TTC549 (cell line): ENCODE results near the gene PARD3B.

Source experiments
- FAIRE-seq: peaks from 2 replicates; lab custom pipeline; 2012; peaks lifted over from hg19 to GRCh38; lab: Jason Lieb, UNC

PARD3B gene

GRCh38 chr2:204770735-204771134 lies 225.5 kb downstream of the PARD3B start:
- no peak for FAIRE-seq

DNA sequence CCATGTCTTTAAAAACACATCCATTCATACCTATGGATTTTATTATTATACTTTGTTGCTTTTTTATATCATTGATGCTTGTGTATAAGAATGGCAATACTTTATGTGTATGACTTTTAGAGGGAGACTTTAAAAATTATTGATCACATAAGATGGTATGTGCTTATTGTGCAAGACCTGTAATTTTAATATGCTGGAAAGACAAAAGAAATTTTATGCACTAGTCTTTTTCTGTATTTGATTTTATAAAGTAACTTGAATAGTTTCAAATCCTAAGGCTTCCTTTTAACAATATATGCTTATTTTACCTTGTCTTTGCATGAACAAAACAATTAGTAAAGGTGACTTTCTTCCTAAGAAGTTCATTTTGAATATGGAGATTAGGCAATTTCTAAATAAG lies 226.4 kb downstream of the PARD3B start:
- FAIRE-seq: no peak

GRCh38 chr2:204772546-204772945 lies 227.3 kb downstream of the PARD3B start:
- no peak for FAIRE-seq

DNA sequence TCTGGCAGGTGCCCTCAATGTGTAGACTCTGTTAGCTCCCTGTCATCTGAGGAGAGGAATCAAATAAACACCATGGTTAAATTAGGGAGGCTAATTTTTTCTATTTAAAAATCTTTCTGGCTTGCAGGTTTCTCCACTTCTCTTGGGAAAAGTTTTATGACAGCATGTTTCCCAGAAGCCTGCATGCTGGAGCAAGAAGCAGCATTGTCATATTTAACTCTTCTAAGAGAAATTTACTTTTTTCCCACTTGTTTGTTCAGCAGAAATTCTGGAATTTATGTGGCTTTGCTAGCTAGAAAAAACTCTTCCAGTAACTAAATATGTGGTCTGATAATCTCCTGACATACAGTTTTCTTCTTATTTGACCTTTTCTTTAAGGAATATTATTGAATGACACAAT lies 230.5 kb downstream of the PARD3B start:
- no peak for FAIRE-seq

DNA sequence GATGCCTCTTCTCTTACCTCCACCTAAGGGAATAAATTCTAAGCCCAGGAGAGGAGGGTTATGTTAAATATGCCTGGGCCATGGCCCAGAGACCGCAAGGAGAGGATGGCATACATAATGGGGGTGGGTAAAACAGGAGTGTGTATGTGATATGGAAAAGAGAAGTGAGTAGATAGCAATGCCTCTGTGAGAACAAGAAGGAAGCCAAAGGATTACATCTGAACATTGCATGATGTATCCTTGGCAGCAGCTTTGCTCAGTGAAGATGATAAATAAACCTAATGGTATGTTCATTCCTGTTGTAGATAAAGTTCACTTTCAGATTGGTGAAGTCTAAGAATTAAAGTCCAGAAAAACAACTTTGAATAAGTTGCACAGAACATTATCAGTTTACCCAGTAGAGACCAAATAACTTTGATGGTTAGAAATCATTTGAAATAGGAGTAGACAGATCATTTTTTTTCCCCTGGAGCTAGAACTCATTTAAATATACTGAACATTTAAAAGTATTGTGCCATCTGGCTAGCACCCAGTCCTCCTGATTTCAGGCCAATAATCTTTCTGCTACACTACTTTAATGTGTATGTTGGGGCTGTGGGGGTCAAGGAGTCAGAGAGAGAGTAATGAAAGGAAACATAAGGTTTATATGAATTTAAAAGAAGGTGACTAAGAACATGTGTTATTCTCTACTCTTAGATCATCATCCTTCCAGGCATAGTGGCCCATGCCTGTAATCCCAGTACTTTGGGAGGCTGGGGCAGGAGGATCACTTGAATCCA lies 231.7 kb downstream of the PARD3B start:
- FAIRE-seq: no peak

- FAIRE-seq: no peak
Observed at GRCh38 chr2:204779771-204780170, 234.5 kb downstream of the PARD3B start.

DNA sequence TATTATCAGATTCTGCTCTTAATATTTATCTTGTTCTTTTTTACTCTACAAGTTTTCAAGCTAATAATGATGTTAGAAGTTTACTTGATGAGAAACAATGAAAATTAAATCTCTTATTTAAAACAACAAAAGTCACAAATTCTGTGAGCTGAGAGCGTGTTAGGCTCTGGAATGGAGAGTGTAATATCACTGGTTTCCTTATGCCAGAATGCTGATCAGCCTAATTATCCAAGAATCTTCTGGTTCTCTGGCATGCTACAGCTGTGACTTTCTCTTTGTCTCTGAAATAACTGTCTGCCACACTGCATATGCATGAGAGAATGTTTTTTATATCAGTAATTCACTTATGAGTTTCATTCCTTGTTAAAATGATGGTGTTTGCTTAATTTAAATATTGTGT lies 236.7 kb downstream of the PARD3B start:
- FAIRE-seq: no peak

- no peak for FAIRE-seq
Observed at GRCh38 chr2:204790076-204790475, 244.8 kb downstream of the PARD3B start.

DNA sequence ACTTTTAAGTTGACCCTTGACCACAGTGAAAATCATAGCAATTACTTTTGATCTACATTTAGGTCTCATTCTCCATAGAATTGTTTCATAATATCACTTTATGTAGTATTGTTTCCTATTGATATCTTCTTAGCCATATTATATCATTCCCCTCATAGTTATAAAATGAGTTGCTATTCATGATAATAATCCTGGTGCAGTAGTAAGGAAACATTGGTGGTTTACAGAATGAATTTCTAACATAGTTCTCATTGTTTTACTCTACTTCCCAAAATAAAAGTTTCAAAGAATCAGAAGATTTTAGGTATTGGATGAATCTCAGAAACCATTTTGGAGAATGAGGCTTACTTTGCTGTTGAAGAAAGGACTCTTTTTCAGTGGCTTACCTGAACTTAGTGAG lies 246.0 kb downstream of the PARD3B start:
- no peak for FAIRE-seq

- no peak for FAIRE-seq
Observed at GRCh38 chr2:204794624-204795023, 249.3 kb downstream of the PARD3B start.

DNA sequence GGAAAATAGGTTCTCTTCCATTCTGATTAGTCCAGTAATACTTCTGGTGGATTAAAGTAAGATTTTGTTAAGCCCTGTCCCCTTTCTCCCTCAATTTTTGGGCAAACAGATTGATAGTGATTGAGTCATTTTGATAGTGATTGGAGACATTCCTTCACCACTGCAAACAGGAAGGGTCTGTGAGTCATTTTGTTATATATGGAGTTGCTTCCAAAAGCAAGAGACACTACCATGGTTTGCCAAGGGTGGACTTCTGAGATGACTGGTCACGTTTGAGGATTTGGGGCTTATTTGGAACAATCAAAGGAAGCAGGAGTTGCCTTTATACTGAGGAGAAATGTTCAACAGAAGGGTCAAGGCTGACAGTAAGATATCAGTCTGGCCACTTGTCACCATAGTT lies 249.9 kb downstream of the PARD3B start:
- no peak for FAIRE-seq

GRCh38 chr2:204796581-204796980 lies 251.3 kb downstream of the PARD3B start:
- no peak for FAIRE-seq

GRCh38 chr2:204799791-204800190 lies 254.5 kb downstream of the PARD3B start:
- no peak for FAIRE-seq

DNA sequence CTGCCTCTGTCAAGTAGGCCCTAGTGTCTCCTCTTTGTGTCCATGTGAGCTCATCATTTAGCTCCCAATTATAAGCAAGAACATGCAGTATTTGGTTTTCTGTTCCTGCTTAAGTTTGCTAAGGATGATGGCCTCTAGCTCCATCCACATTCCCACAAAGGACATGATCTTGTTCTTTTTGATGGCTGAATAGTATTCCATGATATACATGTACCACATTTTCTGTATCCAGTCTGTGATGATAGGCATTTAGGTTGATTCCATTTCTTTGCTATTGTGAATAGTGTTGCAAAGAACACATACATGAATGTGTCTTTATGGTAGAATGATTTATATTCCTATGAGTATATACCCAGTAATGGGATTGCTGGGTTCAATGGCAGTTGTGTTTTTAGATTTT lies 263.2 kb downstream of the PARD3B start:
- FAIRE-seq: no peak

GRCh38 chr2:204824751-204825453 lies 279.6 kb downstream of the PARD3B start:
- no peak for FAIRE-seq

- FAIRE-seq: no peak
Observed at GRCh38 chr2:204825681-204826080, 280.4 kb downstream of the PARD3B start.

- no peak for FAIRE-seq
Observed at GRCh38 chr2:204827701-204828590, 282.7 kb downstream of the PARD3B start.

DNA sequence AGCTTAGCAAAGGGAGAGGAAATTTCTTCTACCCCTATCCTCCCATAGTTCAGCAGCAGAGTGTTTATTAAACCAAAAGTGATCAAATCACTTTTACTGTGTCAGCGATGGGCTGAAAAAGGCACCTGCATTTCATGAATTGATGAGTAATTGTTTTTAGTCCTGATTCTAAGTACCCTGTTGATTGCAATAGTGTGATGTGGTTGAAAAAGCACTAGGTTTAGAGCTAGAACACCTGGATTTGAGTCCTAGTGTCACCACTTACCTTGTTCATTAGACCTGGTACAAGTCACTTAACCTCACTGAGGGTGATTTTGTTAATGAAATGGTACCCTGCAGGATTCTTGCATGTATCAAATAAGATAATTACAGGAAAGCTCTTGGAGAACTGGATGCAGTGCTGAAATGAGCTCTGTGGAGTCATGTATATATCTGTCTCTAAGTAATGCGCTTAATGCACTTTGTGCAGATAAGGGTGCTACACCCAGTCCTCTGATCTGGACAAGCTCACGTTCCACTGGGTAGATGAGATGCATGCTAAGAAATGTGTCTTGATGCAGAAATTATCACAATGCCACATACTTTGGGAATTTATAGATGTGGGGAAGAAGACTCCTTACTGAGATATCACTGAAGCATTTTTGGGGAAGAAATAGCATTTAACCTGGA lies 289.6 kb downstream of the PARD3B start:
- FAIRE-seq: no peak

DNA sequence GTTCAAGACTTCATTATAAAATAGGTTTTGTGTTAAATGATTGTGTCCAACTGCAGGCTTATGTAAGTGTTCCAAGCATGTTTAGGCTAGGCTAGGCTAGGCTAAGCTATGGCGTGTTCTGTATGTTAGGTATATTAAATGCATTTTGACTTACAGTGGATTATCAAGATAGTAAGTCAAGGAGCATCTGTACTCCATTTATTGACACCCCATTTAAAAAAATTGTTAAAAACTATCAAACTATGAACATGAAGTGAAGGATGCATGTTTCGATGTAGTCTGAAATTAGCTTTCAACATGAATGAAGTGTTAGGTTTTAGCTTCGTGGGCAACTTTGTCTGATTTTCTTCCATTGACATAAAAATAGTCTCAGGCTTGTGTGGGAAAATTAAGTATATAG lies 290.5 kb downstream of the PARD3B start:
- FAIRE-seq: no peak

DNA sequence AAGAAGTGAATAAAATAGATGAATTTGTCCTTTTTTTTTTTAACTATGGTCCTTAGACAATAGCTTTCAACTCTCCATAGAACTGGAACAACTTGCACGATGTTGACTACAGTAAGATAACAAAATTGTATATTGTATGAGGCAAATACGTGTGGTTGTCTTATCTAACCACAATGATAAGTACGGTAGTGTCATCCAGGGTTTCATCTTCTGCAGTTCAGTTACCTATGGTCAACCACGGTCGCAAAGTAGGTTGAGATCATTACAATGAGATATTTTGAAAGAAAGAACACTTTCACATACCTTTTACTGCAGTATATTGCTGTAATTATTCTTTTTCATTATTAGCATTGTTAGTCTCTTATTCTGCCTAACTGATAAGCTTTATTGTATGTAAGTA lies 295.2 kb downstream of the PARD3B start:
- FAIRE-seq: no peak

- no peak for FAIRE-seq
Observed at GRCh38 chr2:204842068-204842467, 296.8 kb downstream of the PARD3B start.
